SK-N-SH (cell line): ENCODE measurements around the gene PRSS16. TPM values are rescaled to one million over a fixed set of nuclear protein-coding genes. Genes with fewer than 3 reads are reported as not detected.

Experiments
- CTCF ChIA-PET: fragments of 300-600, 350-600 bp; formaldehyde crosslinking; extraction: SDS; loops from one replicate; lab custom pipeline; 2021; lab: Yijun Ruan, JAX
- POLR2A ChIA-PET: fragments of 350-600 bp; sonication (Branson Sonifier 250); formaldehyde crosslinking; extraction: SDS; loops from one replicate; lab custom pipeline; 2020; ENCODE audit warnings: antibody characterized with exemption, inconsistent platforms; lab: Yijun Ruan, JAX
- DNase-seq: peaks from one replicate; pipeline ENCODE4 v3.0.0; 2012
- H2AFZ ChIP-seq: fragments of 200-600 bp; sonication (generic); 2 replicates; pipeline ENCODE4 v1.8.1; 2016; ENCODE audit warnings: antibody characterized with exemption, mild to moderate bottlenecking, low read depth
- H3F3A ChIP-seq: fragments of 200-600 bp; sonication (generic); replicated peaks from 2 replicates; pipeline ENCODE3; 2016; ENCODE audit warnings: antibody characterized with exemption, mild to moderate bottlenecking; ENCODE audit not compliant: insufficient read depth
- H3K27ac ChIP-seq, 2 experiments: fragments of 200-500 bp in 1 of 2; fragments of 200-600 bp in 1 of 2; sonication (Bioruptor generic) in 1 of 2; sonication (generic), shearing (Covaris generic) in 1 of 2; 2 replicates each; pipeline versions ENCODE4 v1.5.1 to v1.6.1; 2014 to 2016; ENCODE audit warnings: low read depth in 2 of 2, inconsistent platforms in 1 of 2, low read length in 1 of 2, mild to moderate bottlenecking in 1 of 2, mixed read lengths in 1 of 2
- H3K27me3 ChIP-seq: fragments of 200-600 bp; sonication (generic), shearing (Covaris generic); 2 replicates; pipeline ENCODE4 v1.6.1; 2016; ENCODE audit warnings: mixed run types; ENCODE audit not compliant: insufficient read depth
- H3K36me3 ChIP-seq, 2 experiments: fragments of 200-500 bp in 1 of 2; fragments of 200-600 bp in 1 of 2; sonication (Bioruptor generic) in 1 of 2; sonication (generic) in 1 of 2; replicated peaks in 1 of 2; 2 replicates each; pipeline versions ENCODE3 to v1.5.1; 2014 to 2016; ENCODE audit warnings: low read length in 1 of 2, mild to moderate bottlenecking in 1 of 2; ENCODE audit not compliant: insufficient read depth in 2 of 2, control insufficient read depth in 1 of 2
- H3K4me1 ChIP-seq, 2 experiments: fragments of 200-500 bp in 1 of 2; fragments of 200-600 bp in 1 of 2; sonication (Bioruptor generic) in 1 of 2; sonication (generic), shearing (Covaris generic) in 1 of 2; 2 replicates each; pipeline versions ENCODE4 v1.5.1 to v1.6.1; 2014 to 2016; ENCODE audit warnings: low read depth in 1 of 2, low read length in 1 of 2, mixed run types in 1 of 2; ENCODE audit not compliant: insufficient read depth in 2 of 2, control insufficient read depth in 1 of 2
- H3K4me2 ChIP-seq: fragments of 200-600 bp; sonication (generic), shearing (Covaris generic); 2 replicates; pipeline ENCODE4 v1.6.1; 2017; ENCODE audit warnings: mixed run types
- H3K4me3 ChIP-seq, 2 experiments: fragments of 200-500 bp in 1 of 2; fragments of 200-600 bp in 1 of 2; sonication (Bioruptor generic) in 1 of 2; sonication (generic), shearing (Covaris generic) in 1 of 2; 2 replicates each; pipeline versions ENCODE4 v1.5.1 to v1.8.1; 2014 to 2016; ENCODE audit warnings: low read depth in 2 of 2, inconsistent platforms in 1 of 2, low read length in 1 of 2, mild to moderate bottlenecking in 1 of 2, mixed read lengths in 1 of 2, moderate library complexity in 1 of 2
- H3K79me2 ChIP-seq: fragments of 200-600 bp; sonication (generic); 2 replicates; pipeline ENCODE4 v1.8.1; 2017; ENCODE audit warnings: mild to moderate bottlenecking; ENCODE audit not compliant: insufficient read depth
- H3K9ac ChIP-seq: fragments of 200-600 bp; sonication (generic); 2 replicates; pipeline ENCODE4 v1.6.1; 2017; ENCODE audit warnings: mixed run types
- H3K9me2 ChIP-seq: fragments of 200-600 bp; sonication (generic); 2 replicates; pipeline ENCODE4 v1.6.1; 2017; ENCODE audit warnings: mixed run types
- H3K9me3 ChIP-seq: fragments of 200-600 bp; sonication (generic); 2 replicates; pipeline ENCODE4 v1.6.1; 2017; ENCODE audit warnings: mixed run types, mild to moderate bottlenecking, moderate library complexity
- H4K20me1 ChIP-seq: fragments of 200-600 bp; sonication (generic); 2 replicates; pipeline ENCODE4 v1.6.1; 2017; ENCODE audit warnings: mild to moderate bottlenecking, mixed run types; ENCODE audit not compliant: insufficient read depth
- EZH2phosphoT487 ChIP-seq: fragments of 200-600 bp; sonication (generic); IDR thresholded peaks from 2 replicates; pipeline ENCODE4 v1.6.1; 2017; ENCODE audit warnings: low read depth, mixed run types, mild to moderate bottlenecking, antibody characterized with exemption, moderate library complexity, borderline replicate concordance
- FOSL2 ChIP-seq: IDR thresholded peaks from 2 replicates; pipeline ENCODE4 v1.4.0; 2012; ENCODE audit warnings: low read depth, mild to moderate bottlenecking, moderate library complexity, borderline replicate concordance
- JUND ChIP-seq: IDR thresholded peaks from 2 replicates; pipeline ENCODE4 v1.4.0; 2012
- NRF1 ChIP-seq: IDR thresholded peaks from 2 replicates; pipeline ENCODE4 v1.6.1; 2012; ENCODE audit warnings: low read depth, mild to moderate bottlenecking, low read length
- RCOR1 ChIP-seq: fragments of 150-350 bp; IDR thresholded peaks from 2 replicates; pipeline ENCODE4 v1.6.1; 2017; ENCODE audit warnings: antibody characterized with exemption, low read length
- RFX5 ChIP-seq: IDR thresholded peaks from 2 replicates; pipeline ENCODE4 v1.6.1; 2012; ENCODE audit warnings: mild to moderate bottlenecking, improper control_type of control experiment, low read length
- RXRA ChIP-seq: IDR thresholded peaks from 2 replicates; pipeline ENCODE4 v1.4.0; 2012; ENCODE audit warnings: low read depth, mild to moderate bottlenecking, borderline replicate concordance
- SMC3 ChIP-seq: IDR thresholded peaks from 2 replicates; pipeline ENCODE4 v1.6.1; 2012; ENCODE audit warnings: low read depth, low read length, improper control_type of control experiment
- TEAD4 ChIP-seq: IDR thresholded peaks from 2 replicates; pipeline ENCODE4 v1.4.0; 2012; ENCODE audit warnings: mild to moderate bottlenecking, borderline replicate concordance; ENCODE audit not compliant: insufficient read depth
- USF1 ChIP-seq: IDR thresholded peaks from 2 replicates; pipeline ENCODE4 v1.4.0; 2012; ENCODE audit warnings: low read depth, borderline replicate concordance
- WGBS: methylation state at CpG from one replicate; pipeline ENCODE4 v1.1.6; 2017; ENCODE audit warnings: low lambda C conversion rate; 5-methylcytosine and 5-hydroxymethylcytosine counted together
- polyA plus RNA-seq, 3 experiments: library from polyadenylated mRNA; depleted of rRNA; stranded (reverse); fragments of >200 nt; gene quantifications; 2 replicates each; pipeline ENCODE4 v1.2.3, GENCODE V29; 2012
- TF ChIP-seq, protein P1 (sequence below): IDR thresholded peaks from 2 replicates; pipeline ENCODE4; 2012
- TF ChIP-seq, protein P2 (sequence below): IDR thresholded peaks from 2 replicates; pipeline ENCODE4 v1.4.0; 2012; ENCODE audit warnings: low read depth

PRSS16 gene
- polyA plus RNA-seq, 1 of the 3 experiments (the other 2 are of a cell fraction): 0.07 TPM

GRCh38 chr6:27237089-27237803, 10.3 kb upstream of the PRSS16 start:
- POLR2A ChIA-PET: no interaction called here
- TF ChIP-seq RCOR1 (no peak), FOSL2 (peak; percentile 19; the same call in 1 of the 2 replicates), NRF1 (no peak), USF1 (0 out of 2 replicates have a peak, but pooled peaks have one; percentile 15), SMC3 (no peak), TEAD4 (peak; percentile 24; the same call in 1 of the 2 replicates)

GRCh38 chr6:27238010-27238983, 9.2 kb upstream of the PRSS16 start:
- no peaks in the 10 kb centered on the region for H3K79me2 ChIP-seq
- POLR2A ChIA-PET: no interaction called here
- 9% methylated on average over 41 of the region's 41 CpGs for WGBS

More at GRCh38 chr6:27237089-27237803, 10.3 kb upstream of the PRSS16 start:
- Histone ChIP-seq H3K9me2 (no peaks in the 10 kb centered on the region), H3K27me3 (peaks cover 51% of the 10 kb centered on the region; the same call in 1 of the 2 replicates), H3K4me3 (no peak overlapping the region), H3K27ac (no peak overlapping the region), H3F3A (no peaks in the 10 kb centered on the region), H3K36me3 (no peaks in the 10 kb centered on the region), H3K9ac (no peak overlapping the region), H3K4me2 (peak overlapping the region; percentile 49; the same call in 1 of the 2 replicates), H4K20me1 (no peaks in the 10 kb centered on the region), H2AFZ (no peak overlapping the region), H3K9me3 (no peaks in the 10 kb centered on the region), H3K79me2 (no peaks in the 10 kb centered on the region), H3K4me1 (no peaks in the 10 kb centered on the region; a peak in 2 of 4 replicates)
- CTCF ChIA-PET: interaction anchor here (0.8 to 1.0 kb wide), 2 partner anchors 14 to 75 kb away, joined by 3 read pairs; no protein-coding TSS in a partner anchor
- DNase-seq: no peak
- 7% methylated on average over 20 of the region's 20 CpGs for WGBS

More at GRCh38 chr6:27238010-27238983, 9.2 kb upstream of the PRSS16 start:
- Histone ChIP-seq H3K27ac (no peak overlapping the region), H4K20me1 (no peaks in the 10 kb centered on the region), H3K9ac (no peak overlapping the region), H3K27me3 (peaks cover 62% of the 10 kb centered on the region), H3K4me1 (no peaks in the 10 kb centered on the region; a peak in 2 of 4 replicates), H2AFZ (peak overlapping the region; percentile 31; the same call in 1 of the 2 replicates), H3K4me2 (peak overlapping the region; percentile 49; the same call in 1 of the 2 replicates), H3K9me2 (no peaks in the 10 kb centered on the region), H3K9me3 (no peaks in the 10 kb centered on the region), H3K4me3 (peak overlapping the region in 1 of 2 experiments; percentile 25; a peak in 3 of 4 replicates), H3F3A (no peaks in the 10 kb centered on the region), H3K36me3 (no peaks in the 10 kb centered on the region)
- no peak for DNase-seq
- TF ChIP-seq SMC3 (no peak), JUND (no peak), EZH2phosphoT487 (0 out of 2 replicates have a peak, but pooled peaks have one; percentile 42), RCOR1 (no peak), RFX5 (no peak), FOSL2 (no peak), RXRA (no peak)
- TF ChIP-seq, protein P1, sequence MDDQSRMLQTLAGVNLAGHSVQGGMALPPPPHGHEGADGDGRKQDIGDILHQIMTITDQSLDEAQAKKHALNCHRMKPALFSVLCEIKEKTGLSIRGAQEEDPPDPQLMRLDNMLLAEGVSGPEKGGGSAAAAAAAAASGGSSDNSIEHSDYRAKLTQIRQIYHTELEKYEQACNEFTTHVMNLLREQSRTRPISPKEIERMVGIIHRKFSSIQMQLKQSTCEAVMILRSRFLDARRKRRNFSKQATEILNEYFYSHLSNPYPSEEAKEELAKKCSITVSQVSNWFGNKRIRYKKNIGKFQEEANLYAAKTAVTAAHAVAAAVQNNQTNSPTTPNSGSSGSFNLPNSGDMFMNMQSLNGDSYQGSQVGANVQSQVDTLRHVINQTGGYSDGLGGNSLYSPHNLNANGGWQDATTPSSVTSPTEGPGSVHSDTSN: no peak
- TF ChIP-seq, protein P2, sequence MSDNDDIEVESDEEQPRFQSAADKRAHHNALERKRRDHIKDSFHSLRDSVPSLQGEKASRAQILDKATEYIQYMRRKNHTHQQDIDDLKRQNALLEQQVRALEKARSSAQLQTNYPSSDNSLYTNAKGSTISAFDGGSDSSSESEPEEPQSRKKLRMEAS: 0 out of 2 replicates have a peak, but pooled peaks have one; percentile 54
- CTCF ChIA-PET: interaction anchor here (0.8 kb wide), 1 partner anchor 13 kb away, joined by 3 read pairs; no protein-coding TSS in a partner anchor
